Lower leg skin (tissue), 3 donors: ENCODE measurements around the gene SPHKAP.

Experiments
- CTCF ChIP-seq, 3 donors: fragments of 450-650 bp; IDR thresholded peaks; one replicate each; pipeline ENCODE4 v1.5.1; 2016; ENCODE audit warnings: antibody characterized with exemption in 3 of 3, mild to moderate bottlenecking in 3 of 3, moderate library complexity in 2 of 3
- POLR2A ChIP-seq, 2 donors: fragments of 450-650 bp; IDR thresholded peaks; one replicate each; pipeline ENCODE4 v1.6.1; 2016 to 2017; ENCODE audit warnings: antibody characterized with exemption in 2 of 2, mild to moderate bottlenecking in 1 of 2, moderate library complexity in 1 of 2

GRCh38 chr2:228126401-228126800 lies 55.1 kb downstream of the SPHKAP start:
- TF ChIP-seq CTCF (IDR thresholded peaks at IDR 0.05) (no peak), POLR2A (IDR thresholded peaks at IDR 0.05) (no peak)
